Neural progenitor cell (in vitro differentiated cells): Measurements from ENCODE around the gene SSTR3. TPM values are rescaled to one million over a fixed set of nuclear protein-coding genes. Genes with fewer than 3 reads are reported as not detected.

ENCODE experiments used
- DNase-seq: peaks from one replicate; pipeline ENCODE4 v3.0.0-alpha.2; 2016; ENCODE audit warnings: low spot score
- H2AFZ ChIP-seq: fragments of 200-600 bp; sonication (generic); replicated peaks from 2 replicates; pipeline ENCODE4 v1.6.1; 2016; ENCODE audit warnings: antibody characterized with exemption
- H3F3A ChIP-seq: fragments of 200-600 bp; sonication (generic); 2 replicates; pipeline ENCODE4 v1.6.1; 2016; ENCODE audit warnings: antibody characterized with exemption, low read depth
- H3K27ac ChIP-seq: fragments of 200-600 bp; sonication (generic); 2 replicates; pipeline ENCODE4 v1.5.1; 2016; ENCODE audit warnings: mild to moderate bottlenecking
- H3K27me3 ChIP-seq: fragments of 200-600 bp; sonication (generic); 2 replicates; pipeline ENCODE4 v1.6.1; 2016; ENCODE audit warnings: mild to moderate bottlenecking, moderate library complexity
- H3K36me3 ChIP-seq: fragments of 200-600 bp; sonication (generic); 2 replicates; pipeline ENCODE4 v1.5.1; 2016
- H3K4me1 ChIP-seq: fragments of 200-600 bp; sonication (generic); 2 replicates; pipeline ENCODE4 v1.6.1; 2016; ENCODE audit warnings: mixed run types
- H3K4me2 ChIP-seq: fragments of 200-600 bp; sonication (generic); 2 replicates; pipeline ENCODE4 v1.6.1; 2016
- H3K4me3 ChIP-seq: fragments of 200-600 bp; sonication (generic); 2 replicates; pipeline ENCODE4 v1.5.1; 2016
- H3K79me2 ChIP-seq: fragments of 200-600 bp; sonication (generic); 2 replicates; pipeline ENCODE4 v1.6.1; 2016; ENCODE audit warnings: low read depth
- H3K9ac ChIP-seq: fragments of 200-600 bp; sonication (generic); 2 replicates; pipeline ENCODE4 v1.6.1; 2016
- H3K9me3 ChIP-seq: fragments of 200-600 bp; sonication (generic); 2 replicates; pipeline ENCODE4 v1.5.1; 2016; ENCODE audit warnings: low read depth
- H4K20me1 ChIP-seq: fragments of 200-600 bp; sonication (generic); 2 replicates; pipeline ENCODE4 v1.6.1; 2016; ENCODE audit warnings: low read depth
- H3K27ac Mint-ChIP-seq: 3 replicates; pipeline ENCODE4 v1.8.0; 2021; ENCODE audit warnings: mixed read lengths
- H3K27me3 Mint-ChIP-seq: 2 replicates; pipeline ENCODE4 v1.8.0; 2022; ENCODE audit warnings: low read depth, mild to moderate bottlenecking, inconsistent platforms, moderate library complexity, mixed read lengths; ENCODE audit not compliant: insufficient read depth
- H3K36me3 Mint-ChIP-seq: 3 replicates; pipeline ENCODE4 v1.8.0; 2021; ENCODE audit warnings: mixed read lengths
- H3K4me1 Mint-ChIP-seq: 3 replicates; pipeline ENCODE4 v1.8.0; 2021; ENCODE audit warnings: mixed read lengths
- H3K4me3 Mint-ChIP-seq: 3 replicates; pipeline ENCODE4 v1.8.0; 2021; ENCODE audit warnings: mild to moderate bottlenecking, moderate library complexity, mixed read lengths
- H3K9me3 Mint-ChIP-seq: 3 replicates; pipeline ENCODE4 v1.8.0; 2020; ENCODE audit warnings: mixed read lengths
- CTCF ChIP-seq: fragments of 200-600 bp; sonication (generic); IDR thresholded peaks from 2 replicates; pipeline ENCODE4 v1.5.1; 2017; ENCODE audit warnings: antibody characterized with exemption, mild to moderate bottlenecking
- EZH2 ChIP-seq: fragments of 200-600 bp; sonication (generic); IDR thresholded peaks from 2 replicates; pipeline ENCODE4 v1.6.1; 2017; ENCODE audit warnings: antibody characterized with exemption, mild to moderate bottlenecking, moderate library complexity
- EZH2phosphoT487 ChIP-seq: fragments of 200-600 bp; sonication (generic); IDR thresholded peaks from 2 replicates; pipeline ENCODE4 v1.6.1; 2017; ENCODE audit warnings: antibody characterized with exemption
- total RNA-seq: library from RNA; depleted of rRNA; stranded (reverse); fragments of >200 nt; gene quantifications from 2 replicates; pipeline ENCODE4 v1.2.3, GENCODE V29; 2015; ENCODE audit warnings: low replicate concordance

The SSTR3 gene
- total RNA-seq, 1 donor from 2014 or later, result 0.19 TPM

- Mint-ChIP-seq H3K4me3 (no peak overlapping the region), H3K27ac (peak overlapping the region; percentile 53)
These were observed 12.6 kb upstream of the SSTR3 start for GRCh38 chr22:37224757-37225420.

GRCh38 chr22:37223965-37224551 is 11.8 kb upstream of the SSTR3 start:
- Histone ChIP-seq H3K9ac (no peak overlapping the region), H3K36me3 (no peaks in the 10 kb centered on the region), H3K79me2 (no peaks in the 10 kb centered on the region), H4K20me1 (no peaks in the 10 kb centered on the region), H3F3A (no peaks in the 10 kb centered on the region), H3K4me3 (no peak overlapping the region), H3K27ac (no peak overlapping the region), H3K9me3 (no peaks in the 10 kb centered on the region), H2AFZ (no peak overlapping the region), H3K4me2 (no peak overlapping the region), H3K27me3 (no peaks in the 10 kb centered on the region), H3K4me1 (no peaks in the 10 kb centered on the region)
- no peak overlapping the region for H3K4me3 Mint-ChIP-seq
- H3K27ac Mint-ChIP-seq, result no peak overlapping the region
- peaks cover 22% of the 10 kb centered on the region for H3K27me3 Mint-ChIP-seq
- DNase-seq, result no peak
- H3K4me1 Mint-ChIP-seq, result no peaks in the 10 kb centered on the region
- no peaks in the 10 kb centered on the region for H3K9me3 Mint-ChIP-seq
- H3K36me3 Mint-ChIP-seq, result no peaks in the 10 kb centered on the region
- TF ChIP-seq EZH2, result no peak
- no peak for TF ChIP-seq EZH2phosphoT487
- no peak for TF ChIP-seq CTCF

More at GRCh38 chr22:37224757-37225420, 12.6 kb upstream of the SSTR3 start:
- Histone ChIP-seq H3K4me1 (no peaks in the 10 kb centered on the region), H3K27me3 (no peaks in the 10 kb centered on the region), H3K27ac (no peak overlapping the region), H3K9me3 (no peaks in the 10 kb centered on the region), H3K79me2 (no peaks in the 10 kb centered on the region), H3F3A (no peaks in the 10 kb centered on the region), H2AFZ (no peak overlapping the region), H3K4me3 (no peak overlapping the region), H3K4me2 (no peak overlapping the region), H3K36me3 (no peaks in the 10 kb centered on the region), H3K9ac (no peak overlapping the region), H4K20me1 (no peaks in the 10 kb centered on the region)
- no peak for DNase-seq
- H3K36me3 Mint-ChIP-seq, result no peaks in the 10 kb centered on the region
- H3K9me3 Mint-ChIP-seq, result no peaks in the 10 kb centered on the region
- peaks cover 23% of the 10 kb centered on the region for H3K27me3 Mint-ChIP-seq
- H3K4me1 Mint-ChIP-seq, result no peaks in the 10 kb centered on the region
- TF ChIP-seq EZH2 (no peak), CTCF (no peak), EZH2phosphoT487 (no peak)

- no peak for TF ChIP-seq EZH2
- Histone ChIP-seq H3K9me3 (no peaks in the 10 kb centered on the region), H3K4me2 (no peak overlapping the region), H2AFZ (no peak overlapping the region), H3K27ac (no peak overlapping the region), H3K4me1 (no peaks in the 10 kb centered on the region), H3K36me3 (no peaks in the 10 kb centered on the region), H3F3A (no peaks in the 10 kb centered on the region), H3K27me3 (no peaks in the 10 kb centered on the region), H3K4me3 (no peak overlapping the region), H3K79me2 (no peaks in the 10 kb centered on the region), H3K9ac (no peak overlapping the region), H4K20me1 (no peaks in the 10 kb centered on the region)
- Mint-ChIP-seq H3K27ac (no peak overlapping the region), H3K4me3 (no peak overlapping the region), H3K9me3 (no peaks in the 10 kb centered on the region), H3K27me3 (peaks cover 18% of the 10 kb centered on the region), H3K4me1 (no peaks in the 10 kb centered on the region), H3K36me3 (no peaks in the 10 kb centered on the region)
- no peak for DNase-seq
These were observed 10.2 kb upstream of the SSTR3 start for GRCh38 chr22:37222440-37222971.
